ENCODE results near the gene BDP1.
"Not testable (repeated sequence)": the region's sequence is repeated elsewhere in the genome, so short reads cannot be mapped to it uniquely, and the experiment has no call there.

Gene BDP1, protein sequence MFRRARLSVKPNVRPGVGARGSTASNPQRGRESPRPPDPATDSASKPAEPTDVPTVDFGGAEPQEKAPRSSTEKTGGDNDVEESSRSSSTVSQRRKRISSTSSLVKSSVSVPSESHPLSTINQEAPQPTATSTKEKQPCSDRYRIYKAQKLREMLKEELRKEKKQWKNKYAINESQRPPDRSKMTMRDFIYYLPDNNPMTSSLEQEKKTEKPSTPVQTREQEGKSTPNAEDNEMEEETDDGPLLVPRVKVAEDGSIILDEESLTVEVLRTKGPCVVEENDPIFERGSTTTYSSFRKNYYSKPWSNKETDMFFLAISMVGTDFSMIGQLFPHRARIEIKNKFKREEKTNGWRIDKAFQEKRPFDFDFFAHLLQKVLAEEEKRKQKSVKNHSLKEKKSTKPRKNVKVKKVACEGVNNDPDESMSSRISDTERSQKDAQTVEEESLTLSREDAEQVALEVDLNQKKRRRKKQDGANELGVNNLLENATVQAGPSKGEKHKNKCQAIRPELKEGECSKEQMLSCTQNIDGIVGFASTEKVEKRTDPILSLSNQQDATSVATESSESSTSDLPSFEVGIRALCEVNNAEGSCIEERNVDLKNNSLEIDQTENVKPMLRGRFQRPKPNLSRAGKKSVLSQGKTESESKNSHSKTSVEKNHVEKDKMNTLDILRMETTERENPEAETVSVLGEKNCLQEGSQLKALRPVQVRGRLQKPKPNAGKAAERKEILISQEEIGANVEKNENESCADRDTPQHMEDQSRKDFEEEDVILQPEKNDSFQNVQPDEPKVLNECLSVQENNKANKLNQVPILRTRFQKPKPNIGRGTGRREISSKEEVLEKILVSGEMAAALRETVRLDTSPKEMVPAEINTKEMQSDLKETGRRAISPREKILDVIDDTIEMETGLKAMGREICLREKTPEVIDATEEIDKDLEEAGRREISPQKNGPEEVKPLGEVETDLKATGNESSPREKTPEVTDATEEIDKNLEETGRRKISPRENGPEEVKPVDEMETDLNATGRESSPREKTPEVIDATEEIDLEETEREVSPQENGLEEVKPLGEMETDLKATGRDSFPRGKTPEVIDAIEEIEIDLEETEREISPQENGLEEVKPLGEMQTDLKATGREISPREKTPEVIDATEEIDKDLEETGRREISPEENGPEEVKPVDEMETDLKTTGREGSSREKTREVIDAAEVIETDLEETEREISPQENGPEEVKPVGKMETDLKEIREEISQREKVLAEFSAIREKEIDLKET (N-terminal part only)

DNA sequence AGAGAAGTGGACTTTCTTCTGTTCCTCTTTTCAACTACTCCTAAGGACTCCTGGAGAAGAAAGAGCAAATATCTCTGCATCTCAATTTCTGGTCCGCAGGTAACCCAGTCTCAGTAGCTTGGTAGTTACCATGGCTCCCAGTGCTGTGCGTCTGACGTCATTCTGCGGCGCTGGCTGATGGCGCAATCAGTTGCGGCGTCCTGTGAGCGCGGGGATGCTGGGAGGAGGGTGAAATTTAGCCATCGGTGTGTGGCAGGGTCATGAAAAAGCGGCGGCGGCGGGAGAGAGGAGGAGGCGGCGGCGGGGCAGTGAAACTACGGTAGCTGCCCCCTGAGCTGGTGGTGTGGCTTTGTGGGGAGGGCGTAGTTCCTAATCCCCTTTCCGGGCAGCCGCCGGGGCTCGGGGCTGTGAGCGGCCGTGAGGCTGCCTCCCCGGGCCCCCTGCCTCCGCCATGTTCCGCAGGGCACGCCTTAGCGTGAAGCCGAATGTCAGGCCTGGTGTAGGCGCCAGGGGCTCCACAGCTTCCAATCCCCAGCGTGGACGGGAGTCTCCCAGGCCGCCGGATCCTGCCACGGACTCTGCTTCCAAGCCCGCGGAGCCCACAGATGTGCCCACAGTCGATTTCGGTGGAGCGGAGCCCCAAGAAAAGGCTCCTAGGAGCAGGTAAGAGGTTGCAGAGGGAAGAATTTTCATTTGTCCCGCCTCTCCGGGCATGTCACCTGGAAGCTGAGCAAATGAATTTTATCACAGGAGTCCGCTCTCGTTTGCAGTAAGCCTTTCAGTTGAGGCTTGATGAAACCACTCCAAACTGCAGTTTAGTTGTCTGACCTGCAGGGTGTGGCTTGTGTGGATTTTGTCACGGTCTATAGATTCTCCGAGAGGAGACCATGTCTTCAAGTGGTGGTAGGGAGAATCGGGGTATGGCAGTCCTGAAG is at the start of gene BDP1:
BDP1 (plus strand) TSS at position 225 of the 935 bp plus-strand sequence; CDS start at position 452, 227 bp downstream.
- DNase-seq: peak; percentile 97 to 98

DNA sequence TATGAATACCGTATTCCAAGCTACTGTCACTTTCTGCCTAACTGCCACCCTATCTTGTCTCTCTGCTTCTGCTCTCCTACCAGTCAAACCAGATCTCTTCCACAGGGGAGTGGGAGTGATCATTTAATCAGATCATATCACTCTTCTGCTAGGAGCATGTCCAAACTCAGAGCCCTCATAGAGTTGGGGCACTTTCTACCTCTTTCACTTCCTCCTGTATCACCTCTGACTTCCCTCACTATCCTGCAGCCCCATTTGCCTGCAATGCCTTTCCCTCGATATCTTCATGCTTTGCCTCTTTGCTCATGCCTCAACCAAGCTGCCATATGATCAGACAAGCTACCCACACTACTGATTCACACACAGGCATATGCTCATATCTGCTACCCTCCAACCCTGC is 45.4 kb upstream of the BDP1 start:
- not testable (repeated sequence) for DNase-seq

DNA sequence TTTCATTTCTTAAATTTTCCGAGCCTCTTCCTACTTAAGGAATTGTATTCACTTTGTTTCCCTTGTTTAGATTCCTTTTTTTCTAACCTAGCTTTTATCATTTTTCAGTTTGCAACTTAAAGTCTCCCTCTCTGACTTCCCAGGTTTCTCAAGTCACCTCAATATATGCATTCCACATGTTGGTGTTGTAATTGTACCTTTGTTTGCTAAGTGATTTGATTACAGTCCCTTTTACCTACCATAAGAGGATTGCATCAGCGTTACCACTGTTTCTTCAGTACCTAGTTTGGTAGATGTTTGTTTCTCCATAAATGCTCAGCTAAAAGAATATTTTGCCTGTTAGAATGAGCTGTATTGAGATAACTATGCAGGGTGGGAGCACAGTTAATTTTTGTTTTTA is 39.8 kb upstream of the BDP1 start:
- not testable (repeated sequence) for DNase-seq

DNA sequence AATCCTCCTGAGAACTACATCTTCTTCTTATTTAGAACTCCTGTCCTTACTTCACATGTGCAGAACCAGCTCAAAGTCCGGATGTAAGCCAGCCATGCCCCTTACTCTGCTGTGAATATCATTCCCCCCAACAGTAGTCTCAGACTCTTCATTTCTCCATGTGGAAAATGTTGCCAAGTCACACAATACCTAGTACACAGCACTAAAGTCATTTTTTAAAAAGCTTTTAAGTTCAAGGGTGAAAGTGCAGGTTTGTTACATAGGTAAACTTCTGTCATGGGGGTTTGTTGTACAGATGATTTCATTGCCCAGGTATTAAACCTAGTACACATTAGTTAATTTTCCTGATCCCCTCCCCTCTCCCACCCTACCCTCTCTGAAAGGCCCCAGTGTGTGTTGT is 37.4 kb upstream of the BDP1 start:
- not testable (repeated sequence) for DNase-seq

DNA sequence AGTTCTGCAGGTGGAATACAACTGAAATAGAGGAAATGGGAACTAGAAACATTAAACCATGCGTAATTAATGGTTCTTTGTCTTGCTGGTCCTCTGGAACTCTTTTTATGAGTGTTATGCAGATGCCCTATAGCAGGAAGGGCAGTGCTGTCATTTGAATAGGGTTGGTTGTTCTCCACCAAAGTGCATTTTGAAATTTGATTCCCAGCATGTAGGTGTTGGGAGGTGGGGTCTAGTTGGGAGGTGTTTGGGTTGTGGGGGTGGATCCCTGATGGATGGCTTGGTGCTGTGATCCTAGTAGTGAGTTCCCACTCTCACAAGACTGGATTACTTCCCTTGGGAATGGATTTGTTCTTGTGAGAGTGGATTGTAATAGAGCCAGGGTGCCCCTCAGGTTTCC is 34.2 kb upstream of the BDP1 start:
- DNase-seq: not testable (repeated sequence)

DNA sequence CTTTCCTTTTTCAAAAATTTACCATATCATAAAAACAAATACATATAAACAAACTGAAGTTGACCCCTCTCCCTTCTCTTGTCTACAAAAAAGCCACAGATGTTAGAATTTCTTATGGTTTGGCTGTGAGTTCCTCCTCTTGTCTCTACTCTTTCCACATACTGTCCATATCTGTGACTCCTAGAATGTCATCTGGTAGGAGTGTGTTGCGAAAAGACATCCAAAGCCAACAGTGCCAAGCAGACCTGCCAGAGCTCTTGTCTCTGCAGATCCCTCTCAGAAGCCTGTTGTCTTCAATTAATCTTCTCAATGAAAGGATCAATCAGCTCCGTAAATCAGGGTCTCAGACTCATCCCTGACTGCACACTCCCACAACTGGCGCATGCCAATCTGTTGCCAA is 31.6 kb upstream of the BDP1 start:
- not testable (repeated sequence) for DNase-seq

DNA sequence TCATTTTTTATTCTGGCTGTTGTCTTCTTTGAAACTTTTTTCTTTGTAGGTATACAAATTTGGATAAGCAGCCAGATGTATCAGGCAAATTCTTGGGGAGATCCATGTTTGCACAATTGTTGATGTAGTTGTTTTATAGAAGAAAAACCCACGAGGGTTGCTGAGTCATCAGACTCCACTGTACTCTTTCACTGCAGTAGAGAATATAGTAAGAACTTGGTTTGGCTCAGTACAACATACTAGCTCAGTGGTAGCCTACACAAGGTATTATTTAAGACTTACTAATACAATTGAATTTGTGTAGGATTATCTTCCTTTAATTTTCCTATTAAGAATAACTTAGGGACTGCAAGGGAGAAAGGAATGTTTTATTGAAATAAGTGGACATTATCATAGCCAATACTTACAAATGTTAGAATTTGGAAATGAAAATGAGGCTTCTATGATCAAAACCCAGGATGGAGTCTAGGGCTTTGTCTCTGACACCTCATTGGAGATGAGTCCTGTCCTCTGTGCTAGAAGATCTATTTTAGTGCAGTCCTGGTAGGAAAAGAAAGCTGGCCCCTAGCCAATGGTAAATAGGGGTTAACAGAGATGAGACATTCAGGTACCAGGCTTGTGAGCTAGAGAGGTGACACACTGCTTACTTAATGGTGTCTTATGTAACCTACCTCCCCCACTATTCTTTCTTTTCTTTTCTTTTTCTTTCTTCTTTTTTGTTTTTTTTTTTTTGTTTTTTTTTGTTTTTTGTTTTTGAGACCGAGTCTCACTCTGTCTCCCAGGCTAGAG is 28.6 kb upstream of the BDP1 start:
- DNase-seq: not testable (repeated sequence)

DNA sequence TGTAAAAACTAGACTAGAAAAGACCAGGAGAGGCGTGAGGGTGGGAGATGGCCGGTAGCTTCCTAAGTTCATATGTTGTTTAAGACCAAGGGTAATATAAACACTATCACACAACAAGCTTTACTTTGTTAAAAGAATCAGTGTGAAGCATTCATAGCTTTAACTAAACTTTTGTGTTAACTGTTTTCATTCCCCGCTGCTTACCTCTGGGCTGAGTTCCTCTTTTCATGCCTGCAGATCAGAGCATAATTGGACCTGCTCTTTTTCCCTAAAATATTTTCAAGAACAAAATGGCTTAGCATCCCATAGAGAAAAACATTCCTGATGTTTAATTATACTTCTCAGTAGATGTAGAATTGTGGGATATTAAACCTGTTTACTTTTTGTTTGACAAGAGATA is 23.0 kb upstream of the BDP1 start:
- not testable (repeated sequence) for DNase-seq

DNA sequence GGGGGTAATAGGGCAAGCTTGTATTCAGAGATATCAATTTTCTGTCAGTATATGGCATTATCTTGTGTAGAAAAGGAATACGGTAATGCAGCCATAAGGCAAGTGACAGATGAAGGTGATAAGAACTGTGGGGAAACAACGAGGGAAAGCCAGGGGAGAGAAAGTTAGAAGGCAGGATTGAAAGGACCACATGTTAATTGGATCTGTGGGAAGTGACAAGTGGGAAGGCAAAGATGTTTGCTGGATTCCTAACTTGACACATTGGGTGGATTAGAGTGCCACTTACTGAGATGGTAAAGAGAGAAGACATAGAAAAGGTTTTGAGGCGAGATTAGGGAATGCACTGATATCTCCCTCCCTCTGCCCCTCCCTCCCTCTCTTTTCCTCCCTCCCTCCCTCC is 20.6 kb upstream of the BDP1 start:
- not testable (repeated sequence) for DNase-seq

DNA sequence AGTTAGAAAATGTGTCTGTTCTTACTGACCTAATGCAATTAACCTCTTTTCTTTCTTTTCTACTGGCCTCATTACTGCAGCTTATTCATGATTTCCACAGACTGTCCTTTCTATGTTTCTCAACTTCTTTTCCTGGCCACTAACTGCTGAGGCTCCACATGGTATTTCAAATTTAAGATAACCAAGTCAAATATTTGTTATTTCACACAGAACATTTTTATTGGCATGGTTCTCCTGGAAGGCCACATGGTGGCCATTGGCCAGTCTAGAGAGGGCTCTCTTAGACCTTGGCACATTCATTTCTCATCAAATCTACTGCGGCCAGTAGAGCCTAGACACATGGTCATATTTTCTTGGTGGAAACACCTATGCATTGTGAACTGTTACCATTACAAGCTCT is 13.9 kb upstream of the BDP1 start:
- DNase-seq: not testable (repeated sequence)

DNA sequence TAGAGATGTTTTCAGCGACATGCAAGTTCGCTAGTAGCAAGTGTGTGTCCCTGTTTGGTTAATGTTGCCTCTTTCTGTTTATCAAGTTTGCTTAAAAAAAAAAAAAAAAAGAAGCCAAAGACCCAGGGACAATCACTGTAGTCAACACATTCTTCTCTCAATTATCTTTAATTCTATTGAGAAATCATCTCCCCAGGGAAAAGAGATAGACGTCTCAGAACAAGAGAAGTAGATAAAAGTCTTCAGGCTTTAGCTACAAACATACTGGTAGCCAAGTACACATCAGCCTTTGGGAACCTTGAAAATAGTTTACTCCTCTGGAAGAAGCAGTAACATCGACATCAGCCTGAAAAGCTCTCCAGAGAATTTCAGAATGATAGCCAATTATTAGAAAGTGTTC is 11.6 kb upstream of the BDP1 start:
- not testable (repeated sequence) for DNase-seq

DNA sequence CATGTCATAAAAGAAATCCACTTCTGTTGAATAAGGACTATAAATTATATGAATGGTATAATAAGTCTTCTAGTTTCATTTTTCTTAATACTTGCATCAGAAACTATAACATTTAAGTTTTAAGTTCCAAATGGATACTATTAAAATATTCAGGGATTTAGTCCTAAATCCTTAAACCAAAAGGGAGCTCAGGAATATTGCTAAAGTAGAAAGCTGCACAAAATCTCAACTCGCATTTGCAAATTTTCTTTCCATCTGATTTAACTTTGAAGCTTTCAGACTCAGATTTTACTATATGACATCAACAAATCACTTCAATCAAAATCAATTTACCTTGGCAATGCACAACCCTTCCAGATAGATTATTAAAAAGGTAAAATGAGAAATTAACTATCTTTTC is 10.4 kb upstream of the BDP1 start:
- not testable (repeated sequence) for DNase-seq

DNA sequence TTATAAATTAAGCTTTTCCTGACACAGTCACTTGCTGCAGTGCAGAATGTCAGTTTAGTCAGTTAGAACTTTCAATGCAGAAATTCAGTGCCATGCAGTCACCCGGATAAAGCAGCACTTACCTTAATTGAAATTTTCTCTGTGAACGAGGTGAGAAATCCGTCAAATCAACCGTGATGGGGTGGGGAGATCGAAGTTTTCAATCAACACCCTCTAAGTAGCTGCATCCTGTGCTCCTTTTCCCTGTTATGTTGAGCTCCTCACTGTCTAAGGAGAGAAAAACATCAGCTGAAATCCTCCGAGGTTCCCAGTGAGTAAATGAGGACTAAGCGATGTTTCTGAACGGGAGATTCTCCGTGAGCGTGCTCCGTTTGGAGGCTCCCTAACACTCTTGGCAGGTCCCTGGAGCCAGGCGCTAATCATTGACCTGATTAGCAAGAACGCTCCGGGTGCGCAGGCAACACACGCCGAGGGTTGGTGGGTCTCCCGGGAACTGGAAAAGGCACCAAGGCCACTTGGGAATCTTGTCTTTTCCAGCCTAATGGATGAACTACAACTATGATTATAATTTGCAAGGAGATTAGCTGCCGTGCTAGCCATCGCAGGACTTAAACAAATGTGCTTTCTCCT is 9.8 kb upstream of the BDP1 start:
- DNase-seq: not testable (repeated sequence)

DNA sequence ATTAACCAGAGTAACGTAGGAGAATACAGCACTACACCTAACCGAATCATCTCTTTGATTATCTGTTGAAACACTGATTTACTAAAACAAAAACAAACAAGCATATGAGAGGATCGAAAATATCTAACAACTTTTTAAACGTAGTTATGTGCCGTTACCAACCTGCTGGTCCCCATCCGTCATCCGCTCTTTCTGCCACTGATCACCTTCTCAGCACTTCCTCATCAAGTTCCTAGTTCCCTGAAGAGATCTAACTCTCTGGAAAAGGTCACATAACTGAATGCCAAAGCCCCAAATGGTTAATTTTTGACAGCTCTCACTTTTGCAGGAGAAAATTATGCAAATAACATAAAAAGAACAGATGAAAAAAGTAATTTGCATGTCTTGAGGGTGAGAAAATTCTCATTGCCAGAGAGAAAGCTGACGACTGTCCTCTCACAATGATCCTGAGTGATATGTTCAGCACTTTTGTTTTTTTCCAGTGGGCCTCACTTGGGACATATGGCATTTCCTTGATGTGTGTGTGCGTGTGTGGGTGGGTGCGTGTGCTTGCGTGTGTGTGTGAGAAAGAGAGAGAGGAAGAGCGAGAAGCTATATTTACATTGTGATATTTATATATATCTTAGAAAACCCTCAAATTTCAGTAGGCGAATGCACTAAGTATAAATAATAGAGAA is 8.8 kb upstream of the BDP1 start:
- not testable (repeated sequence) for DNase-seq

DNA sequence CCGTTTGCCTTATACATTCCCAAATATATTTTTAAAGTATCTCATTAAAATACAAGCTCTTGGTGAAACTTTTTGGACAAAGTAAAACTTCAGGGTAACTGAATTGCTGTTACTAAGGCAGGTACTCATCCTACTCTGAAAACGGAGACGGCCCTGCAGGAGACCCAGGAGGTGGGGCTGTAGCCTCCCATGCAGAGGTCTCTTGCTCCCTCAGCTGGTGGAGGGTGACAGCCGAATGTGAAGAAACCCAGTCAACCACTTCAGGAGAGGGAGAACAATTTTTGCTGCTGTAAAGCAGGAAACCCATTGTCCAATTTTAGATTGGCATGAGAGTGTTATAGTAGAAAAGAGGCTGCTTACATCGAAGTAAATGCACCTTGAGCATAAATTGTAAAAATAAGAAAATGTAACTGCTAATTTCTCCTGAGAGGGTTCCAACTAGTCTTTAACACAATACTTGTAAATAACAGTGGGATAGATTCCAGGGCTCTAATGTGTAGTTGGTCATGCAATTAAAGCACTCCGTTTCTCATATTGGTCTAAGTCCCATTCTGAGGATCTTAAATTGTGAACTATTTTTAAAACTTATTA is 8.1 kb upstream of the BDP1 start:
- peak; percentile 36 to 40 for DNase-seq

DNA sequence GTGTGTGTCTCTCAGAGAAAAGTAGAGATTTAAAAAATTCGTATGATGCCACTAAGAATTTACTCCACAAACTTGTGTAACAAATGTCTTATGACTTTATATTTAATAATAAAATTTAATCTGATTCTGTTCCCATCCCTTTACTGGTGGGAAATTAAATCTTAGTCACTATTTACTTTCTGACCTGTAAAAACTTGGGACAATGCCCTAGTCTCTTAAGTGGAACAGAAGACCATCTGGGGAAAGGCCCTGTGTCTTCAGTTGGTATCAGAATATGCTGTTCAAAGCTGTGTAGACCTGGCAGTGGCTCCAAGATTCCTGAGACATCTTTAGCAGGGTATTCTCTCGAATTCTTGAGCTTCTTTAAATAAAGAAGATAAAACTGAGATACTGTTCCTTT is 2.6 kb upstream of the BDP1 start:
- no peak for DNase-seq

DNA sequence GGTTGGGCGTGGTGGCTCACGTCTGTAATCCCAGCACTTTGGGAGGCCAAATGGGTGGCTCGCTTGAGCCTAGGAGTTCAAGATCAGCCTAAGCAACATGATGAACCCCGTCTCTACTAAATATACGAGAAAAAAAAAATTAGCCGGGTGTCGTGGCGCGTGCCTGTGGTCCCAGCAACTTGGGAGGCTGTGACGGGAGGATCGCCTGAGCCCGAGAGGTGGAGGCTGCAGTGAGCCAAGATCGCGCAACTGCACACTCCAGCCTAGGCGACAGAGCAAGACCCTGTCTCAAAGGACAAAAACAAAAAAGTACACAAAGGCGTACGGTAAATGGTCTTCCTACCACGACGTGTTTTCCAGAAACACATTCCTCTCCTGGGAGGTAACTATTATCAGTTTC is 538 bp upstream of the BDP1 start:
- DNase-seq: no peak

DNA sequence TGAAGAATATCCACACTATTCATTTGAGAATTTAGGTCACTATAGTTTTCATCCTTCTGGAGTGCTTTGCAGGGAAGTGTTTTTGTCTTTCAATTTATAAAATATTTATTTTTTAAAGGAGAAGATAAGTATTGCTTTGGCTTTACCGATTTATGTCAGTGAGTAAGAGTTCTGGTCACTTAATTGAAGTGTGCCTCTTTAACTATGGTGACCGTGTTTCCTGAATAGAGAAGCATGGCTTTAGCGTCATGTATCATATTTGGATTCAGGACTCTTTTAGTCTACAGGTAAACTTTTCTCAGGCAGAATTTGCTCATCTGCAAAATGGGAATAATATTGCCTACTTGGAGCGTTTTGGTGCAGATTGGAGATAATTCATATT is 902 bp downstream of the BDP1 start:
- no peak for DNase-seq

DNA sequence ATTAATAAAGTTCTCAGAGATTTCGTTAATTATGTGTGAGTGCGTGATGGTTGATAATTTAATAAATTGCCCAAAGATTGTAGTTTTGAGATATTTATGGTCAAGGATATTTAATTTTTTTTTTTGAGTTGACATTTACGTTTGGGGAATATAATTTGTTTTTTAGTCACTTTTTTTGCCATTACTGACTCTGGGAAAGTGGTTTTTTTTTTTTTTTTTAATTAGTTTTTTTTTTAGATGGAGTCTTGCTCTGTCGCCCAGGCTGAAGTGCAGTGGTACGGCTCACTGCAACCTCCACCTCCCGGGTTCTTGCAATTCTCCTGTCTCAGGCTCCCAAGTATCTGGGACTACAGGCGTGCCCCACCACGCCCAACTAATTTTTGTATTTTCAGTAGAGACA is 1.7 kb downstream of the BDP1 start:
- no peak for DNase-seq

DNA sequence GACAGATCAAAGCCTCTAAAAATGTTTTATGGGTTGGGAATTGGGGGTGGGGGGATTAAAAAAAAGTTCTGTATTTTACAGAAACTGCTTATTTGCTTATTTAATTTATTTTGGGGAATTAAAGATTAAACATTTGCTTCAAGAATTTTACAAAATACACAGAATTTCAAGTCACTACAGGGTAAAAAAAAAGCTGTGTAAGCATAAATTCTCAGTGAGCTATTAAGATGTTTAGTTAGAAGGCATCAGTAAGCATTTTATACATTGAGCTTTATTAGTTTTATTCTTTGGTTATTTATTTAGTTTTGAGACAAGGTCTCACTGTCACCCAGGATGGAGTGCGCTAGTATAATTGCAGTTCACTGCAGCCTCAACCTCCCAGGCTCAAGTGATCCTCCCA is 5.2 kb downstream of the BDP1 start:
- DNase-seq: no peak

All from stimulated activated CD4-positive, alpha-beta T cell treated with anti-CD3 and anti-CD28 coated beads, Interleukin-2, amount 100 ng/mL, for 24 hours (primary cell).